Ureter (tissue), 1 donor: Measurements from ENCODE around the gene LRMDA. TPM values are rescaled to one million over a fixed set of nuclear protein-coding genes. Genes with fewer than 3 reads are reported as not detected.
A peak's percentile ranks its signal among the peaks of the same experiment; 100 is the strongest.

Experiments
- DNase-seq: peaks from one replicate; pipeline ENCODE4 v3.0.0-alpha.2; 2020; ENCODE audit warnings: low spot score
- total RNA-seq: library from RNA; stranded (reverse); gene quantifications from one replicate; pipeline ENCODE4 v1.2.4, GENCODE V29; 2023
- donor health status: DM: yes; HTN: yes; CAD: no.

The LRMDA gene
- total RNA-seq, 1 donor from 2014 or later: 23.1 TPM

DNA sequence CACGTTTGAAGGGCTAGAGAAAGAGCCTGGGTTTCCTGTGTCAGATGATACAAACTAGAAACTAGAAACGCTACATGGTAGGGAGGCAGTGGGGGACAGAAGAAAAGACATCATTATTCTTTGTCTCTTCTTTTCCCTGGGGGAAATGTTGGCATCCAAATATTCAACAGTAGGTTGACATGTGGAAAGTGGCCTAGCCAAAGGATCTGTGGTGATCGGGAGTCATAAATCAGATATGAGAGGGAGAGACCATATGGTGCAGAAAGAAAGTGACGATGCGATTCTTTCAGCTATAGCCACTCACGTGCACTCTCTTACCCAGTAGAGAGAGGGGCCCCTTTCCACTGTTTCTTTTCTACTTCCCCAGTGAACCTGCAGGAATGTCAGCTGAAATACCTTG lies 964.7 kb downstream of the LRMDA start:
- DNase-seq: no peak

- peak; percentile 63 for DNase-seq
Measured at GRCh38 chr10:76397181-76398042, 966.0 kb downstream of the LRMDA start.

DNA sequence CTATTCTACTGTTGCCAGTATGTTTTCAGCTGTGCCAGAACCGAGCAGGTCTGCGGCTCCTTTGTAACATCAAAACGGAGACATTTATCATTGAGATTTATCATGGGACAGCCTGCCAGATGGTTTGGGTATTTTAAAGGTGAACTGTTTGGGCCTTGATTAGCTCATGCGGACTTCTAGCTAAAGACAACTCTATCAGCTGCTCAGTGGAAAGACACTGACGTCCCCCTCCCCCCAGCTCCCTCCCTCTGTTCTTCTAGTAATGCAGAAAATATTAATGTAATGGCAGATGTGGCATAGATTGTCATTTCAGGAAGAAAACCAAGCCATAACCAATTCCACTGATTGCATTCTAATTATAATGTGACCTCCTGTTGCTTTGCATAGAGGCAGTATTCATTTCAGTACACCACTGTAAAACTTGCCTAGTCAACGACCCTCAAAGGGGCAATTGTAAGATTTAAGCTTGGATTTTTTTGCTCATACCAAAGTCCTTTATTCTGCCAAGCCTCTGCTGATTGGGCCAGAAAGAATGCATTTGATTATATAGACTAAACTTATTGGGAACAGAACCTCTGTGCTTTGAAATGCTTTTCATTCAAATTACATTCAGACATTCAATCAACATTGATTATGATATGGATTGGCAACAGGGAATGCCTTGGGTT lies 966.8 kb downstream of the LRMDA start:
- DNase-seq: no peak

DNA sequence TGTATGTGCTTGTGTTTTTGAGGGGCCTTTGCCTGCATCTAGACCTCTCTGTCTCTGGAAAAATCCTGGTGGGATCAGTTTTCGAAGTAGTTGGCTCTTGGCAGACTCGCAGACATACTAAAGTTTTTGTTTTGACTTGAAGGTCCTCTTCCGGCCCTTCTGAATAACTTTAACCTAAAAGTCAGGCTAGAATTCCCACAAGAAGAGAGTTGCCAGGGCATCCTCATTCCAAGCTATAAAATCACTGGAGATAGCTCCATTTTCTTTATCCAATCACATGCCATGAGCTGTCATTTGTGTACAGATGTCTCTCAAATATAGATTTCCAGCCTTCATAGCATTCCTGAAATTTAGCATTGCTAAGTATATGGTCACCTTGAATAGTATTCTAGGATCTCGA lies 967.8 kb downstream of the LRMDA start:
- DNase-seq: no peak

DNA sequence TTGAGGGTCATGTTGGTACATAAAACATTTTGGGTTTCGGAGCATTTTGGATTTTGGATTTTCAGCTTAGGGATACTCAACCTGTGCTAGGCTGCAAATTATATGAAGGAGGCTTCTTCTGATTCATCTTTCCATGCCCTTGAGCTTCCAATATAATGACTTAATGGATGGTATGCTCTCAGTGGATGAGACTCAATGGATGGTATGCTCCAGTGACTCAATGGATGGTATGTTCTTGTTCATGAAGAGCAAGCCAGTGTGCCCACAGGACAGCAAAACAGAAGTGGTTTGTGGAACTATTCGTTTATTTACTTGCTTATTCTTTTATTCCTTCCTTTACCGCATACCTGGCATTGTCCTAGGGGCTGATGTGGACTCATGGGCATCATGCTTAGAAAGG lies 969.6 kb downstream of the LRMDA start:
- no peak for DNase-seq

- DNase-seq: no peak
Measured at GRCh38 chr10:76403912-76404311, 972.5 kb downstream of the LRMDA start.

DNA sequence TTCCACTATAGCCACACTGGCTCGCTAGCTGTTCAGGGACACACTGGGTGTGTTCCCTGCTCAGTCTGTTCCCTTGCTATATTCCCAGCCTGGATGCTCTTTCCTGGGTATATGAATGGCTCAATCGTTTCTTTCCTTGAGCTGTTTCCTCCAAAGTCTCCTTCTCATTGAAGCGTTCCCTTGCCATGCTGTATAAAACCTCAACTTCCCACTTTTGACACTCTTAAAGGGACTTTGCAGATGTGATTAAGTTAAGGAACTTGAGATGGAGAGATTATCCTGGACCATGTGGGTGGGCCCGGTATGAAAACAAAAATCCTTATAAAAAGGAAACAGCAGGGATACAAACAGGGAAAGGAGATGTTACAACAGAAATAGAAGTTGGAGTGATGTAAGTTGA lies 973.1 kb downstream of the LRMDA start:
- DNase-seq: no peak

- no peak for DNase-seq
Measured at GRCh38 chr10:76405922-76406321, 974.5 kb downstream of the LRMDA start.

DNA sequence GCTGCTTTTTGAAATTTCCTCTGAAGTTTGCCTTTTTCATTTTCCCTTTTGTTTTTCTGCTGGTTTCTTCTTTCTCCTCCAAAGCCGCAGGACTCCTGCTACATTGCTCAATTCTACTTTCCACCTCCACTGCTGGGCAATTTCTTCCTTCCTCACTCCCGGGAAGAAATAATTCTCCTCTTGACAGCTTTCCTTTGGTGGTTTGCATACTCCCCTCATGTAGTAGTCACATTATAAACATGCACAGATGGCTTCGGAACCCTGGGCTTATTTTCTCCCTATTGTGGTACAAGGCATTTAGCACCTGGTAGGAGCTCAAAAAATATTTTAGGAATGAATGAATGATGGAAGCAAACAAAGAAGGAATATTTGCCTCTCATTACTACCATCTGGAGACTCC lies 977.2 kb downstream of the LRMDA start:
- no peak for DNase-seq

GRCh38 chr10:76411729-76412435 lies 980.5 kb downstream of the LRMDA start:
- peak; percentile 52 for DNase-seq

- no peak for DNase-seq
Measured at GRCh38 chr10:76415554-76415953, 984.1 kb downstream of the LRMDA start.

DNA sequence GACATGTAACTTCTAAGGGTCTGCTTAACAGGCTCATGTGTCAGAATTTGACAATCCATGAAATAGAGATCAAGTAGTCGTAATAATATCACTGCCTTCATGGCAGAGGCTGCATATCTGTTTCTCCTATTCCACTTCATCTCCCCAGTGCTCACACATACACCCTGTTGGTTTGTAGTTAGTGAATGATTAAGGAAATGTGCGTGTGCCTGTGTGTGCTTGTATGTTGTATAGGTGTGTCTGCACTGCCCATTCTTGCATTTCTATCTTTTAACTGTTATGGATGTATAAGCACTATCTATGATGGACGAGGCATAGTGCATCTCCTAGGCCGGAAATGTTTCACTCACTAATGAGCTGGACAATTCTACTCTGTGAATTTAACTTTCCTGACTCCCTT lies 985.2 kb downstream of the LRMDA start:
- DNase-seq: no peak

GRCh38 chr10:76420725-76421124 lies 989.3 kb downstream of the LRMDA start:
- DNase-seq: no peak

DNA sequence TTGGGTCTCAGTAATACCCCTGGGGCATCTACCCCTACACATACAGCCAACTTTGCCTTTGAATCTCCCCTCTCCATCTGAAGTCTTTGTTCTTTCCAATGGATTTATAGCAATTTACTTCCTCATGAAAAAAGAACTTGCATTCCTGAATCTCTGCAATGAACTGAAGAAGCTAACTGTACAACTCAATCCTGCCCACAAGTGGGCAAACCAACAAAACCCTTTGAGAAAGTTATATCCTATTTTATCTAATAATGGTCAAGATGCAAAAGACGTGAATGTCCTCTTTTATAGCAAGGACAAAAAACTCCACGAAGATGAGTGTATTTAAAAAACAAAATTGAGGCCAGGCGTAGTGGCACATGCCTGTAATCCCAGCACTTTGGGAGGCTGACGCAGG lies 991.3 kb downstream of the LRMDA start:
- no peak for DNase-seq

GRCh38 chr10:76428551-76429367 lies 997.3 kb downstream of the LRMDA start:
- DNase-seq: no peak

GRCh38 chr10:76429368-76430060 lies 998.1 kb downstream of the LRMDA start:
- no peak for DNase-seq

- DNase-seq: no peak
Measured at GRCh38 chr10:76430061-76430645, 998.7 kb downstream of the LRMDA start.

DNA sequence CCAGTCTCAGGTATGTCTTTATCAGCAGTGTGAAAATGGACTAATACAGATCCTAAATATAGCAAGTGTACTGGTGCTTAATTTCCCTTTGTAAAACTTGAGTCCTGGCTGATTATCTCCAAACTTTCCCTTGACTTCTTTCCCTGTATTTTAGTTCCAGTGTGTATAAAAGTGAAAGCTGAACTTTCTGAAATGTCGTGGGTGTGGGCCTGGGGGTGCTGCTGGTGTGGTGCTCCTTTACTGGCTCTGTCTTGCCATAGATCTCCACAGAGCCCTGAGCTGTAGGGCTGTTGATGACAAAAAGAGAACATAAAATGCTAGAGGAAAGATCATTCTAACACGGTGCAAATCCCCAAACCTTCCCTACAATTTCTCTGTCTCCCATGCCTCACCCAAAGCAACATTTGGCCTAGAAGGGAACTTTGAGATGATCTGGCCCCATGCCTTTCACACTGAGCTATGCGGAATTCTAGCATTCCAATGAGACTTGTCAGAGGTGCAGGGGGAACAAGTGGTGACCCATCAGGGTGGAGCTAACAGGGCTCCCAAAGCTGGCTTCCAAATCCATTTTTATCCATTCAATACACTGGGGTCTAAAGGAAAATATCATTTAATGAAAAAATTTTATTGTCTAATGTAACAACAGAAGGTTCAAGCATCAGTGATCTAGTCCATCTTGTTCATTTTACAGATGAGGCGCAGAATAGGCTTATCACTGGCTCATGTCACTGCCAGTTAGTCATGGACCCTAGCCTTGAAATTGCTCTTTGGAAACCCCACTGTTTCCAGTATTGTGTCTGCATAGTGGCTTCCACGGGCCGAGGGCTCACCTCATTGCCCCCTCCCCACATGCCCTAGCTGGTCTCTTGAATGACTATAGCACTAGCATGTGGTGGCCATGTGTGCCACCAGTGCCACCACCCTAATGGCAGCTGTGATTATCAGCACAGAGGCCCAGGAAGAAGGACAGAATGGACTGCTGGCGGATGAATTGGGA lies 1000.9 kb downstream of the LRMDA start:
- DNase-seq: no peak

GRCh38 chr10:76433161-76434005 lies 1002.0 kb downstream of the LRMDA start:
- DNase-seq: no peak
